Colonic mucosa (tissue), 4 donors: Measurements from ENCODE around the gene HMBS. TPM values are rescaled to one million over a fixed set of nuclear protein-coding genes. Genes with fewer than 3 reads are reported as not detected.

Experiments used
- DNase-seq: peaks from one replicate; pipeline ENCODE4 v3.0.0-alpha.2; 2020
- H3K27ac ChIP-seq: fragments of 200-600 bp; one replicate; pipeline ENCODE4 v1.8.0; 2021
- H3K27me3 ChIP-seq: fragments of 200-600 bp; one replicate; pipeline ENCODE4 v1.8.0; 2021
- H3K36me3 ChIP-seq: fragments of 200-600 bp; one replicate; pipeline ENCODE4 v1.8.0; 2021
- H3K4me1 ChIP-seq: fragments of 200-600 bp; one replicate; pipeline ENCODE4 v1.8.0; 2021; ENCODE audit warnings: mild to moderate bottlenecking
- H3K4me3 ChIP-seq: fragments of 200-600 bp; one replicate; pipeline ENCODE4 v1.8.0; 2021
- H3K9ac ChIP-seq, 2 donors: one replicate each; pipeline ENCODE4 v1.7.0; 2013; ENCODE audit warnings: control low read depth in 2 of 2, low read depth in 2 of 2, low read length in 2 of 2
- H3K9me3 ChIP-seq: fragments of 200-600 bp; one replicate; pipeline ENCODE4 v1.8.0; 2021
- CTCF ChIP-seq: fragments of 200-600 bp; IDR thresholded peaks from one replicate; pipeline ENCODE4 v1.8.0; 2022; ENCODE audit warnings: antibody characterized with exemption, mild to moderate bottlenecking
- intact Hi-C: fragments of 100-400 bp; cut with DNase I; formaldehyde crosslinking; loops from one replicate; pipeline ENCODE4 v1.14.1; 2022
- total RNA-seq, 2 donors: library from RNA; stranded (reverse); fragmentation: NEBNext Ultra II Directional in 1 of 2; extraction: Animal tissue kit (Norgen Biotek cat#: 25700) in 1 of 2; gene quantifications; one replicate each; pipeline ENCODE4 v1.2.1, GENCODE V29; 2021
- donor health status: healthy.
- donor health status: DM: no; HTN: no; CAD: no.
- donor health status: DM: no; HTN: no; CAD: no.

Gene HMBS
- total RNA-seq, 2 donors from 2014 or later, result 18.7 to 50.5 TPM

GRCh38 chr11:119103793-119104192, 19.1 kb downstream of the HMBS start:
- Histone ChIP-seq H3K27ac (no peak overlapping the region), H3K4me1 (peaks cover 15% of the 10 kb centered on the region)
- intact Hi-C loops, result no loop called here

GRCh38 chr11:119106564-119107537, 22.2 kb downstream of the HMBS start, which contains the start of gene C2CD2L:
C2CD2L (plus strand) TSS chr11:119107344; CDS start chr11:119107742, 398 bp downstream.
- no peaks in the 10 kb centered on the region for H3K9me3 ChIP-seq
- H3K36me3 ChIP-seq, result no peaks in the 10 kb centered on the region
- peak within 1 kb of the TSS; percentile 86 to 90 for H3K9ac ChIP-seq
- peak; percentile 93 for DNase-seq
- intact Hi-C loops, result no loop called here
- no peaks in the 10 kb centered on the region for H3K27me3 ChIP-seq
- H3K27ac ChIP-seq, result peak within 1 kb of the TSS; percentile 65
- H3K4me3 ChIP-seq, result peak within 1 kb of the TSS; percentile 86
- H3K4me1 ChIP-seq, result peaks cover 6% of the 10 kb centered on the region
- no peak for TF ChIP-seq CTCF

More at GRCh38 chr11:119103793-119104192, 19.1 kb downstream of the HMBS start:
- Histone ChIP-seq H3K4me3 (no peak overlapping the region), H3K27me3 (no peaks in the 10 kb centered on the region), H3K36me3 (no peaks in the 10 kb centered on the region), H3K9me3 (no peaks in the 10 kb centered on the region), H3K9ac (no peak overlapping the region)
- DNase-seq, result no peak
- TF ChIP-seq CTCF, result no peak

GRCh38 chr11:119107538-119108145, 23.0 kb downstream of the HMBS start:
- Histone ChIP-seq H3K36me3 (peaks cover 7% of the 10 kb centered on the region), H3K27ac (peak overlapping the region; percentile 65), H3K4me1 (peaks cover 6% of the 10 kb centered on the region), H3K9ac (peak overlapping the region; percentile 86 to 90), H3K4me3 (peak overlapping the region; percentile 86), H3K9me3 (no peaks in the 10 kb centered on the region), H3K27me3 (no peaks in the 10 kb centered on the region)
- intact Hi-C loops, result no loop called here
- no peak for TF ChIP-seq CTCF
- peak; percentile 33 for DNase-seq

- Histone ChIP-seq H3K27ac (peak overlapping the region; percentile 65), H3K27me3 (no peaks in the 10 kb centered on the region), H3K4me1 (no peaks in the 10 kb centered on the region), H3K9ac (peak overlapping the region; percentile 86 to 90), H3K4me3 (peak overlapping the region; percentile 86), H3K36me3 (peaks cover 8% of the 10 kb centered on the region), H3K9me3 (no peaks in the 10 kb centered on the region)
- peak; percentile 72 for DNase-seq
- no peak for TF ChIP-seq CTCF
- intact Hi-C loops, result no loop called here
These were observed 23.6 kb downstream of the HMBS start for GRCh38 chr11:119108146-119108856.

- peak overlapping the region in 1 of 2 donors; percentile 86 for H3K9ac ChIP-seq
- H3K9me3 ChIP-seq, result no peaks in the 10 kb centered on the region
- peaks cover 8% of the 10 kb centered on the region for H3K36me3 ChIP-seq
- DNase-seq, result peak; percentile 45
- intact Hi-C loops, result no loop called here
- no peaks in the 10 kb centered on the region for H3K4me1 ChIP-seq
- H3K27me3 ChIP-seq, result no peaks in the 10 kb centered on the region
- peak overlapping the region; percentile 65 for H3K27ac ChIP-seq
- peak overlapping the region; percentile 86 for H3K4me3 ChIP-seq
- no peak for TF ChIP-seq CTCF
These were observed 24.2 kb downstream of the HMBS start for GRCh38 chr11:119108857-119109221.
